GM19455 (cell line): Measurements from ENCODE around the gene DLEU7.

ENCODE experiments used
- ATAC-seq: cut with Tn5 transposase; IDR thresholded peaks from one replicate; pipeline ENCODE4 v1.9.1; 2021; ENCODE audit not compliant: unreplicated experiment

Gene DLEU7

DNA sequence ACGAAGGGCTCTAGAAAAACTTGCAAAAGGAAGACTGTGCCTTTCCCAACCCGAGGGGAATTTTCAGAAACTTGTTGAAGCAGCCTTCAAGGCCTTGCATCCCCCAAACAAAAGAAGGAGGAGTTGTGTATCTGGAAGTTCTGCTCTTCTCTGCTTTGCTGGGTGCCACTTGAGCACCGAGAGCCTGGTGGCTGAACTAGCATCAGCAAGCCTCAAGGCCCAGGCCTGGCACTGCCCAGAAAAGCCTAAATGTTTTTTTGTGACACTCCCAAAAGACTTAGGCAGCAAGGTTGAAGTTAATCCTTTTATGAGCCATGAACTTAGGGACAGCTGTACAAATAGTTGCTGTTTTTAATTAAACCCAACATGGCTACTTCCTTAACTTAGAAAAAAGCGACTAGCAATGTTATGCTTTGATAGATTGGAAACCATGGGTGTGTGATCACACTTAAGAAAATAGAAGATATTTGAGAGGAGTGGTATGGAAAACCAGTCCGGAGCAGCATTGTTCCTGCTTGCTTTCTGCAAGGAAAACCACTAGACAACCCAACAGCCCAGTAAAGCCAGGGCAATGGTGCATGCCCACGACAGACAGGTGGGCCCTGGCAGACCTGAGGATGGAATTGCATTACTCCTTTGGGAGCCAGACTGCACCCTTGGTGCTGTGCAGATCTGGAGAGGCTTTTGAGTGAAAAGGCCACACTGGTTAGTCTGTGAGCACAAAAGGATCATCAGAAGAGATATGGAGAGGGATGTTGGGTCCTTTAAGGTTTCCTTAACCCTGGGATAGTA is 788 bp upstream of the DLEU7 start:
- no peak for ATAC-seq

DNA sequence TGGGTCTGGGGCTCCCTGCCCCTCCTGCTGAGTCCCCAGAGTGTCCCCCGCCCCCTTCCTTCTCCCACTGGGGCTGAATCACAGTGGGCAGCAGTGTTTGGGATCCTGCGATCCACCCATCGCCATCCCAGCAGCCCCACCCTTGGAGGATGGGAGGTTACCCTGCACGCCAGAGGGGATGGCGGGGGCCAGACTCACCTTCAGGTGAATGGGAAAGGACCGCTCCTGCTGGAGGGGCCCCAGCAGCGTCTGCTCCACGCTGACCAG is 569 bp downstream of the DLEU7 start:
- no peak for ATAC-seq

DNA sequence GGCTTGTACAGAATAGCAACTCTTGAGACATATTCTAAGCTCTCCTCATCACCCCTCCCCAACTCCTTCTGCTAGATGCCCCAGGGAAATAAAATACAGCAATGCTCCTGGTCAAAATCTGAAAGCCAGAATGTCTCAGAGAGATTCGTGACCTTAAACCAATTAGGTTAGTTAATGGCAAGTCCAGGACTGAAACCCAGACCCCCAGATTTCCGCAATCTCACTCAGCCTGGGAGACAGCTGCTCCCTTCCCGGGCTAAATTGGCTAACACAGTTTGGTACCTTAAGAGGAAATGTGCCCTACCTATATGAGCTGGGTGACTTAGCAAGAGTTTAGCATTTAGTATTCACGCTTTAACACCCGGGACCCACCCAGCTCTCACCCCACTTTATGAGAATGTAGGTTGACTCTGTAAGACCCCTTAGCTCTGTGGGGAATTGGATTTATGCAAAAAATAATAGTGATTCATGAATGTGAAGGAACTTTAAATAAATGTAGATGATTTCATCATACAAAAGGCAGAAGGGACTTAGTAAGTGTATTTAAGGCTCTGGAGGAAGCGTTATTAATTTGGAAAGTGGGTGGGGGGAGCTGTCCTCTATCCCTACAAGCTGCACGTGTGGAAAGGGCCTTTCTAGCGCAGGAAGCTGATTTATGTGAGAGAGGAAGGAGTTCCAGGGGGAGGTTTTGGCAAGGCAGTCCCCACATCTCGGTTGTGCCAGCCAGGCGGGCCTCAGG is 1.1 kb downstream of the DLEU7 start:
- no peak for ATAC-seq

DNA sequence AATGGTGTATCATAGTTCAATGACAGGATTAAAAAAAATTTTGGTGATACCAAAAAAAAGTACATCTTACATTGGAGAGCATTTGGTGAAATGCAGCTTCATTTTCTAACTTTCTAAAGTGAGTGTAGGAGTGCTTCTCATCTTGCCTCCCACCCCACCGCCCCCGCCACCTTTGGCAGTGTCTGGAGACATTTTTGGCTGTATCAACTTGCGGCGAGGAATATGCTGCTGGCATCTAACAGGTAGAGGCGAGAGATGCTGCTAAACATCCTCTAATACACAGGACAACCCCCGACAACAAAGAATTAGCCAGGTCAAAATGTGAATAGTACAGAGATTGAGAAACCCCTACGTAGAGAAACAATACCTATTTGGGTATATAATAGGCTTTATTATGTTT is 1.7 kb downstream of the DLEU7 start:
- no peak for ATAC-seq

DNA sequence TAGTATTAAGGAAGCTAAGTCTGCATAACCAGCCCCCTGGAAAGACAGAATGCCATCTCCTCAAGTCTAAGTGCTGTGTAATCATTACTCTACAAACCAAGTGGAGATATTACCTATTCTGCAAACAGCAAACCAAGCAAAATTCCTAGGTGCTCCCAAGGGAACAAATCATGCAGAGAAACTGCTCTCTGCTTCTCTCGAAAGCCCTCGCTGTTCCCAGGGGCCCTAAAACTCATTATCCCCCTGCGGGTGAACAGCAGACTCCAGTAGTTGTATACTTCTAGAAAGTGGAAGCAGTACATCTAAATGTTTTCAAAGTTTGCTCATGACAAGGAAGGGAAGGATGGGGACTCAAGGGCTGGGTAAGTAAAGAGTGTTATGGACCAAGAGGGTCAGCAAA is 3.2 kb downstream of the DLEU7 start:
- no peak for ATAC-seq

DNA sequence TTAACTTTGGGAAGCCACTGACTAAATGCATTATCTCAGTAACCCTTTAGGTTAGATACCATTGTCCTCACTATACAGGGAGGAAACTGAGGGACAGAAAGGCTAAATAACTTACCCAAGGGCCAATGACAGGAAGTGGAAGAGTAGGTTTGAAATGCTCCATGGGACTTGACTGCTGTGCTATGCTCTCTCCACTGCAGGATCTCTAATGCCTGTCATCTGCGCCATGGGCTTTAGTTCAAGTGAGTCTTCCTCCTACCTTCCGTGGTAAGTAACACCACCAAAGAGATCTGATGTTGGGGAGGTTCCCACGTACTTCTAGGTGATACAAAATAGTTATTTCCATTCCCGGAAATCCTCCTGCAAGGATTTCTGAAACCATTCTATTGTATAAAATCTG is 3.7 kb downstream of the DLEU7 start:
- ATAC-seq: no peak

DNA sequence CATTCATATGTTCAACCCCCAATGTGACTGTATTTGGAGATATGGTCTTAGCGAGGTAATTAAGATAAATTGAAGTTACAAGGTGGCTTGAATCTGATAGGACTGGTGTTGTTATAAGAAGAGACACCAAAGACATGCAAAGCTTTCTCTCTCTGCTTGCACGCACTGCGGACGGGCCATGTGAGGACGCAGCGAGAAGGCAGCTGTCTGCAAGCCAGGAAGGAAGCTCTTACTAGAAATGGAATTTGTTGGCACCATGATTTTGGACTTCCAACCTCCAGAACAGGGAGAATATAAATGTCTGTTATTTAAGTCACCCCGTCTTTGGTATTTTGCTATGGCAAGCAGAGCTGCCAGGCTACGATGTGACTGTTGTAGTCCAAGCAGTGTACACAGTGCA is 4.8 kb downstream of the DLEU7 start:
- no peak for ATAC-seq

DNA sequence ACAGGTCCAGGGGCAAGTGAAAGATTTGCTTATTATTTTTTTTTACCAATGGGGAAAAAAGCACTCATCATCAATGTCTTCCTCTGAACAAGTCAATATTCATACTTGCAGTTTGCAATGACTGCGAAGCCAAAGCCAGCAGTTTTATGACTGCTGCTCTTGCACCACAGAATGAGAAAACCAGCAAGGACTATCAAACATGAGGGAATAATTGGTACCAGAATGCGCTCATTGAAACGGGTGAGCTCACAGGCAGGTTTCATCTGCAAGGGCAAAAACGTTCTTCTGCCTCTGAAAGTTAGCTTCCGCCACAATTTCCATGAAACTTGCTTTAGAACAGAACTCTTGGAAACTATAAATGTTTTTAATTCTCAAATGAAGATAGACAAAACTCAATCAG is 5.5 kb downstream of the DLEU7 start:
- ATAC-seq: no peak

DNA sequence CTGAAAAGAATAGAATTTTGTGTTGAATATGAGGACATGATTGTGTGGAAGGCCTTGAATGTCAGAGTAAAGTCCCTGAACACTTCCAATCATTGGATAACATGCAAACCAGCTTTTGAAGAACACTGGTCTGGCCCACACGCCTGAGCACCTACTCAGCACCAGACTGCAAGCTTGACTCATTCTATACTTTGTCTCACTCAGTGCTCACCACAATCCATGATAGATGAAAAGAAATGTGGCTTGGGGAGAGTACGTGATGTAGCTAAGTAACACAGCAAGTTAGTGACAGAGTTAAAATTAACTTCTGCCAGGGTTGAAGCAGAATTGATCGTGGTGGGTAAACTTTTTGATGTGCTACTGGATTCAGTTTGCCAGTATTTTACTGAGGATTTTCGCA is 12.0 kb downstream of the DLEU7 start:
- no peak for ATAC-seq

DNA sequence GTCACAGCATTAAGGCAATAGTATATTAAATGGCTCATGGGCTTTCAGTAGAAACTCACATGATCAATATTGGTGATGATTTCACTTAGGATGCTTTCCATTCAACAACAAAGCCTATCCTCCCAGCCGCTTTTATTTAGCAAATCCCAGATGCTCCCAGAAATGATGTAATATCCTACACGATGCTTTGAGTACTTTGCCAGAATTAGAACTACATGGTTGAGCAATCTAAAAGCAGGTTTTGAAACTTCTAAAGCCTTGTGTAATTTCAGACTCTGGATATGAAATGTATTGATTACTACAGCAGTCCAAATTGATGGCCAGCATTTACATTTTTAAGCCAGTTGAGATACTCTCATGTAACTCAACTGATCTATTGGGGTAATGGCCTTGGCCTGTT is 13.6 kb downstream of the DLEU7 start:
- no peak for ATAC-seq

DNA sequence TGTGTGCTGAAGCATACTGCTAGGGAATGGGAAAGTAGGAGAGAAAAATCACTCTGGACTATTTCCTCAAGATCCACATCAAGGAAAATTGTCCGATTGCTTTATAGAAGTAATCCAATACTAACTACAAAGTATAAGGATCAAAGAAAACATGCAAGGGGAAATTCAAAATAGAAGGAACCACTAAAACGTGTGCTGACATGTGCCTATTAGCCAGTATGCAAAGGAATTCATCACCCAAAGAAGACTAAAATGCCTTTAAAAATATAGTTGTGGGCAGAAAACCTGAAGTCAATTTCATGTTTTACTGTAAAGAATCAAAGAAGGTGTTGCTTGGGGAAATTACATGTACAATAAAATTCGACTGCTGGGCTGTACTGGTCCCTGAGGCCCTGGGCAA is 14.3 kb downstream of the DLEU7 start:
- no peak for ATAC-seq

DNA sequence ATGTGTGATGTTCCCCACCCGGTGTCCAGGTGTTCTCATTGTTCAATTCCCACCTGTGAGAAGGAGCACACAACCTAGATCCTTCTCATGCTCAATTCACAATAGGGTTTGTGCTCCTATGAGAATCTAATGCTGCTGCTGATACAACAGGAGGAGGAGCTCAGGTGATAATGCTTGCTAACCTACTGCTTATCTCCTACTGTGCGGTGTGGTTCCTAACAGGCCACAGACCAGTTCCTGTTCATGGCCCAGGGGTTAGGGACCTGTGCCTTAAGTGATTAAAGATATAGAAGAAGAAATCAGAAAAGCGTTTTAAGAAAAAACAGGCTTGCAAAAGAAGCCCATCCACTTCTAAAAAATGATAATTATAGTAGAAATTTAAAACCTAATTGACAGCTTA is 17.5 kb downstream of the DLEU7 start:
- ATAC-seq: no peak

DNA sequence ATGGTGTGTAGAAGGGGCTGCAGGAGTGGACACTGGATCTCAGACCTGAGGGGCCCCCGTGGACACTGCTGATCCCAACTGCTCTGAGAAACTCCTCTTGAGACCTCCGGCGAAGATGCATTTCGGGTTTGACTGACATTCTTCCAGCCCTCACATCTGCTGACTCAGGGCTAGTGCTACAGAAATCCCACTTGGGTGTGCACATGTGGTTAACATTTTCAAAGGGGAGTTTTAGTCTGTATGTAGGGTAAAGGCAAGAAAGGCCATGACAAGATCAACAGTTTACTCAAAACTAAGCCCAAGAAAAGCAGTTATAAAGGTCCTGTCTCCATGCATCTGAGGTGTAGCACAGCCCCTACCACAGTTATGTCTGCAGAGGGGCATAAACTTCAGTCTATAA is 31.2 kb downstream of the DLEU7 start:
- no peak for ATAC-seq

DNA sequence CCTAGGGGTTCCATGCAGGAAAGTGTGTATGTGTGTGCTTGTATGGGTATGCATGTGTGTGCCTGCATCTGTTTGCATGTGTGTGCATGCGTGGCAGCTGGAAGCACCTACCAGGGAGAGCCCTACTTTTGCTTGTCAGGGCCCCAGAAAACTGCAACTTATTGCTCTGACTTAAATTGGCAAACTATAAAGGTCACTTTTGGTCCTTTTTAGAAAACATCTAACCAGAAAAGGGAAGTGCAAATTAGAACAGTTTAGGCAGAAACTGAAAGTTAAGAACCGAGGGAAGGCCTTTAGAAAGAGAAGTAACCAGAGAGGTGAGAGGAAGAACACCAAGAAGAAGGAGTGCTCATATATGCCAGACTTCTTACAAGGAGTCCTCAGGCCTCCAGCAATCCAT is 32.5 kb downstream of the DLEU7 start:
- peak; percentile 94 for ATAC-seq

DNA sequence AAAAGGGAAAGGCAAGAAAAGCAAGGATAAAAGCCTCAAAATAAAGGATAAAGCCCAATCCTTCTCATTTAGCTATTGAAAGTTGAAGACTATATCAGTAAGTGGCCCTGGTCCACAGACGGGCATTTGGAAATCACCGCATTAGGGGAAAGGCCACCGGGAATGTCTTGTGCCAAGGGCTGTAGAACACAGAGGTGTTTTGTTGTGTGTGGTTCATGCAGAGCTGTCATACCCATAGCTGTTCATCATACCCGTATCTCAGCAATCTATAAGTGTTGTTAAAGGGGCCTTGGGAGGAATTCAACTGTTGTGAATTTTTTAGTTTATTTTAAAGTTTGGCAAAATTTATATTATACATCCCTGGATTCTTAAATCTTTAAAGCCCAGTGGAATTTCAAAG is 33.0 kb downstream of the DLEU7 start:
- ATAC-seq: no peak

DNA sequence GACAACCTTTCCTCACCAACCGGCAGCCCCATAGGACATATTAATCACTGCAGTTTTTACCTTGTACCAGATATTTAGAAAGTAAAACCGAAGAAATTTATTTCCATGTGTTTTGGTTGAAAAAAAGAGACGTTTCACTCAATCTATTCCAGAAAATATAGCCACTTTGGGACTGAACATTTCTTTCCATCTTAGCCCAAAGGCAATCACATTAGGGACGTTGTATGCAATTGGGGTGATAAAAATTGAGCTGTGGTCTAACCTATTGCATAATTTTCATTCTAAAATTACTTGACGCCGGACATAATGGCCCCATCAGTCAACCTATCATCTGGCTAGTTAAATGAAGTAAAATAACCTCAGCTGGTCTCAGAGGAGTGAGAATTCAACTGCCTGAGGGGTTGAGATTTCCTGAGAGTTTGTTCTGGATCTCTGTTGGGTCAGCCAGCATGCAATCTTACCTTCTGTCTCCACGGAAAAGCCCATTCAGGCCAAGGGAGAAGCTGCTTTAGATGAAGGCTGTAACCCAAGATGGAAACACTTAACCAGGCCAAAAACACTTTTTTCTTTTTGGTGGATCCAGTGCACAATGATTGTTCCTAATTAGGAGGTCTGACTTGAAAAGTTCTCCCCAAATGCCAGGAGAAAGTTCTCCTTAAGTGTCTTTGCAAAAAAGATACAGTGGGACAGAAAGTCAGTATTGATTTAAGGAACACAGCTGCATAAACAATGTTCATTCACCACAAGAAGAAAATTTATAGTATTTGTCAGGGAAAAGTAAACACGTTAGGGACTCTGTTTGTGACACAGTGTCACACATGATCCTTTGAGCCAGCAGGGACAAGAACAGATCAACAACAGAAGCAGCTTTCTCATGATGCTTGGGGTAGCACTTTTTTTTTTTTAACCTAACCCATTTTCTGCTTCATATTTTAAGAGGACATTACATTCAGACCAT is 34.1 kb downstream of the DLEU7 start:
- no peak for ATAC-seq

DNA sequence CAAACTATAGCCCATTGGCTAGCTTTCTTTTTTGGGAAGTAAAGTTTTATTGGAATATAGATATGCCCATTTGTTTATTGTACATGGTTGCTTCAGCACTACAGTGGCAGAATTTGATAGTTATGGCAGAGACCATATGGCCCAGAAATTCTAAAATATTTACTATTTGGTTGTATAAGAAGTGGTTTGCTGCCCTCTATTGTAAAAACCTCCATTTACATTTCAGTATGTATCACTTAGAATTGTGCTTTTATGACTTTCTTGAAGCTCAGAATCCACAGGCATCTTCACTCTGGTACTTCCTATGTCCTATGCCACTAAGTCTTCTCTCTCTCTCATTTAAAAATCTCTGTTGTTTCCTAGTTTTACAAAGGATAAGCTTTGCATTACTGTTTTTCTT is 37.7 kb downstream of the DLEU7 start:
- no peak for ATAC-seq

DNA sequence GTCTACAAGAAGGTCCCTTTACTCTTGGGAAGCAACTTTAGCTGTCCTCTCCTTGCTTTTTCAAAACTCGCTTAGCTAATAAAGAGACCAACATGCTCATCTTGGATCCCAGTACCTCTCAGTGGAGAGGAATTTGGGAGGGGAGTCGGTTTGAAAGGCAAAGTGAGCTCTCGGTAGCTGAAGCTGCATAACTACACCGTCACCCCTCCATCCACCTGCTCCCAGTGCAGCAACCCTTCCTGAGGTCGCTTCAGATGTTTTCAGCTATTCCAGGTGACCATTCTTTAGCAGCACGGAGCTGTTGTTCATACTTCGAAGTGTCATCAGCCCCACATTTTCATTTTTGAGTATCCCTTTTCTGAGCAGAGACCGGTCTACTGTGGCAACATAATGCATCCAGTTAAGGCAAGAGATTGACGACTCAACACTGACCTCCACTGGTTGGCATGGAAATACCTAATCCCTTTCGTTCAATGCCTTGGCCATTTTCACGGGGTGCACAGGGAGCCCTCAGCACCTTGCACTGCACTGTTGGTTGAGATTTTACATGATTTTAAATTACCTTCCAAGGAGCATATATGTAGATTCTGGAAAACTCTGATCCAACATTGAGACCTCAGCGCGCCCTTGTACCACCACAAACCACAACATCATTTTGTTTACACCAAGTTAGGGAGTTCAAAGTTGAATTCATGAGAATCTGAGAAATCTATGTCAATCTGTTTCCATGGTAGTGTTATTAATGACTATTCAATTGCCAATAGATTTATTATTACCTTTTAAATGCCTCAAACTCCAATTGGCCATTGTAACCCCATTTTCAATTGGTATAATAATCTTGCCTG is 42.2 kb downstream of the DLEU7 start:
- peak; percentile 84 for ATAC-seq

DNA sequence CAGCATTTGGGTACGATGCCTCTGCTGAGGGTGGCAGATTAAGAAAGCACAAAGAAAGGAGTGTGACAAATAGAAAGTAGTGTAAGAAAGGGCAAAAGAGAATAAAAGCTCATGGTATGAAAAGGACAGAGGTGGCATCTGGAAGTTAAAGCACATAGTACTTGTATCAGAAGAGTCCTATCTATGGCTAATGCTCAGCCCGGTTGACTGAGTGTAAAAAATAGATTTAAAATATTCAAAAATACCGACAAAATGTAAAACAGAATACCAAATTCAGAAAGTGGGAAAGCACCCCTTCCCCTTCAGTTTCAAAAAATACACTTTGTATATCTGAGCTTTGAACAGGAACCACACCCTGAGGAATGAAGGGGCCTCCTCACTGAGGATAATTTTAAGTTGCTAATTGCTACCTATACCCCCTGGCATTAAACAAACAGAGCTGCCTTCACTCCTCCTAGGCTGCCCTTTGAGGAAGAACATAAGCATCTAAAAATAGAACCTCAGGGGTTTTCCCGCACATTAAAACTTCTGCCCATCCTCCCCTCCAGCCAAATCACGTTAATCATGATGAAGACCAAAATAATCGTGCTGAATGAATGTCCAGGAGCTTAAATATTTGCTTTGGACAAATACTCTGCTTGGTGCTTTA is 43.3 kb downstream of the DLEU7 start:
- no peak for ATAC-seq

DNA sequence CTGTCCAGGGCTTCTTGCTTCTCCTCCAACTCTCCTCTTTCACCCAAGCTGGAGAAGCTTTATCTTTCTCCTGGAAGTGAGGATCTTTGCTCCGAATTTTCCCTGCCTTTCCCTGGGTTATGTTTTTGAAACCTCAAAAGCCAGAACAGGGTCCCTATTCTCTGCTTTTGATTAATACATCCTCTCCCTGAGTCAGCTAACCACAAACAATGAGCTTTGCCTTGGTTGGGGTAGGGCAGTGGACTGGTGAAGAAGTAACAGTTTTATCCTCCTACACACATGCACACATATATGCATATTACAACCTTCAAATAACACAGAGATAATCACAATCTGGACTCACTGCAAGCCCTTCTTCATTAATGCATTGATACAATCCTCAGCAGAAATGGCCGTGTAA is 44.6 kb downstream of the DLEU7 start:
- ATAC-seq: no peak
